Upper lobe of left lung (tissue), 4 donors: ENCODE measurements around the gene HTR6.

Source experiments
- CTCF ChIP-seq, 6 experiments: fragments of 450-650 bp in 4 of 6; fragments of 200-600 bp in 2 of 6; sonication (generic) in 2 of 6; IDR thresholded peaks; one replicate each; pipeline ENCODE4 v1.5.1; 2016 to 2019; ENCODE audit warnings: antibody characterized with exemption in 6 of 6
- EP300 ChIP-seq, 4 donors: sonication (generic); formaldehyde crosslinking; IDR thresholded peaks; one replicate each; pipeline ENCODE4 v1.5.1; 2017; ENCODE audit warnings: antibody characterized with exemption in 4 of 4, control low read depth in 2 of 4

- TF ChIP-seq EP300 (IDR thresholded peaks at IDR 0.05), result no peak
- no peak for TF ChIP-seq CTCF (IDR thresholded peaks at IDR 0.05)
These were observed 35.6 kb downstream of the HTR6 start for GRCh38 chr1:19700079-19700777.
